GM18502 (cell line): ENCODE data around the gene TEX36.
"Not testable (repeated sequence)": the region's sequence is repeated elsewhere in the genome, so short reads cannot be mapped to it uniquely, and the experiment has no call there.

Experiments used
- ATAC-seq: cut with Tn5 transposase; IDR thresholded peaks from one replicate; pipeline ENCODE4 v1.9.1; 2021; ENCODE audit warnings: mild to moderate bottlenecking; ENCODE audit not compliant: unreplicated experiment, poor library complexity

The TEX36 gene

GRCh38 chr10:125637496-125637895, 45.5 kb downstream of the TEX36 start:
- no peak for ATAC-seq

GRCh38 chr10:125634606-125635005, 48.4 kb downstream of the TEX36 start:
- ATAC-seq, result no peak

- ATAC-seq, result no peak
Observed at GRCh38 chr10:125633517-125633999, 49.4 kb downstream of the TEX36 start.

GRCh38 chr10:125631806-125632205, 51.2 kb downstream of the TEX36 start:
- ATAC-seq, result no peak

- peak; percentile 48 for ATAC-seq
Observed at GRCh38 chr10:125629758-125630376, 53.1 kb downstream of the TEX36 start.

- no peak for ATAC-seq
Observed at GRCh38 chr10:125628104-125629049, 54.6 kb downstream of the TEX36 start.

GRCh38 chr10:125627646-125628045, 55.3 kb downstream of the TEX36 start:
- no peak for ATAC-seq

- no peak for ATAC-seq
Observed at GRCh38 chr10:125626671-125627070, 56.3 kb downstream of the TEX36 start.

- ATAC-seq, result no peak
Observed at GRCh38 chr10:125625586-125625985, 57.4 kb downstream of the TEX36 start.

- no peak for ATAC-seq
Observed at GRCh38 chr10:125624800-125625199, 58.2 kb downstream of the TEX36 start.

- ATAC-seq, result no peak
Observed at GRCh38 chr10:125621052-125621451, 61.9 kb downstream of the TEX36 start.

- ATAC-seq, result no peak
Observed at GRCh38 chr10:125620401-125620800, 62.6 kb downstream of the TEX36 start.

GRCh38 chr10:125613062-125613461, 69.9 kb downstream of the TEX36 start:
- not testable (repeated sequence) for ATAC-seq

GRCh38 chr10:125611756-125612155, 71.2 kb downstream of the TEX36 start:
- ATAC-seq, result no peak

GRCh38 chr10:125611216-125611615, 71.7 kb downstream of the TEX36 start:
- no peak for ATAC-seq

GRCh38 chr10:125609859-125610258, 73.1 kb downstream of the TEX36 start:
- ATAC-seq, result no peak

- ATAC-seq, result no peak
Observed at GRCh38 chr10:125608474-125608873, 74.5 kb downstream of the TEX36 start.

- no peak for ATAC-seq
Observed at GRCh38 chr10:125607689-125608290, 75.2 kb downstream of the TEX36 start.

GRCh38 chr10:125606414-125607010, 76.5 kb downstream of the TEX36 start:
- no peak for ATAC-seq
